K562 (cell line): ENCODE results near the gene VASH2. TPM values are rescaled to one million over a fixed set of nuclear protein-coding genes. Genes with fewer than 3 reads are reported as not detected.

ENCODE experiments used
- ATAC-seq: fragments of 200-7000 bp; cut with Tn5 transposase; 3 replicates; pipeline ENCODE4 v1.9.1; 2020; ENCODE audit warnings: moderate library complexity
- BruUV-seq: library from RNA; stranded (reverse); fragments of 400-500 nt; replicated peaks from 2 replicates; lab custom pipeline; 2021; lab: Mats Ljungman, UMichigan
- CTCF ChIA-PET: fragments of 300-600 bp; formaldehyde crosslinking; extraction: SDS; loops from one replicate; lab custom pipeline; 2021; ENCODE audit warnings: low intra/inter-chr PET ratio; lab: Yijun Ruan, JAX
- POLR2A ChIA-PET: fragments of 300-600, 350-650 bp; sonication (Branson Sonifier 250); formaldehyde crosslinking; extraction: SDS; loops from one replicate; lab custom pipeline; 2021; ENCODE audit warnings: antibody characterized with exemption, inconsistent platforms; lab: Yijun Ruan, JAX
- DNase-seq, 4 experiments: peaks; one replicate each; pipeline versions ENCODE4 v3.0.0 to v3.0.0-alpha.2; 2011 to 2018; ENCODE audit warnings: low spot score in 3 of 4, mixed read lengths in 3 of 4; ENCODE audit errors: extremely low read depth in 1 of 4
- FAIRE-seq: peaks from 2 replicates; lab custom pipeline; 2011; peaks lifted over from hg19 to GRCh38; lab: Jason Lieb, UNC
- H2AFZ ChIP-seq: 2 replicates; pipeline ENCODE4 v1.6.0; 2011; ENCODE audit warnings: low read depth, low read length, control low read depth, inconsistent platforms
- H3K27ac ChIP-seq: fragments of 200-600 bp; 3 replicates; pipeline ENCODE4 v1.8.0; 2011; ENCODE audit warnings: low read depth, mild to moderate bottlenecking, control low read depth, inconsistent platforms, low read length, moderate library complexity, mixed read lengths; ENCODE audit errors: extremely low read depth
- H3K27me3 ChIP-seq, 2 experiments: fragments of 300-600 bp in 1 of 2; 2 replicates in 1 of 2; 3 replicates in 1 of 2; pipeline versions ENCODE4 v1.6.0 to v1.8.0; 2011; ENCODE audit warnings: inconsistent platforms in 2 of 2, low read length in 2 of 2, mild to moderate bottlenecking in 1 of 2, mixed read lengths in 1 of 2, moderate library complexity in 1 of 2; ENCODE audit not compliant: control insufficient read depth in 2 of 2, insufficient read depth in 2 of 2
- H3K36me3 ChIP-seq: fragments of 300-600 bp; 3 replicates; pipeline ENCODE4 v1.8.0; 2011; ENCODE audit warnings: mild to moderate bottlenecking, low read length, inconsistent platforms; ENCODE audit not compliant: control insufficient read depth, insufficient read depth
- H3K4me1 ChIP-seq, 2 experiments: fragments of 200-600 bp in 1 of 2; replicated peaks in 1 of 2; 2 replicates in 1 of 2; 3 replicates in 1 of 2; pipeline versions ENCODE4 v1.5.1 to v1.8.0; 2011; ENCODE audit warnings: inconsistent platforms in 2 of 2, low read length in 2 of 2, mild to moderate bottlenecking in 1 of 2, mixed read lengths in 1 of 2, moderate library complexity in 1 of 2; ENCODE audit not compliant: control insufficient read depth in 2 of 2, insufficient read depth in 2 of 2
- H3K4me2 ChIP-seq: 2 replicates; pipeline ENCODE4 v1.6.1; 2011; ENCODE audit warnings: low read length, control low read depth, inconsistent platforms, mixed read lengths; ENCODE audit not compliant: insufficient read depth
- H3K4me3 ChIP-seq: fragments of 200-600 bp; sonication (generic), shearing (Covaris generic); 2 replicates; pipeline ENCODE4 v1.5.1; 2016; ENCODE audit warnings: control low read depth, inconsistent platforms
- H3K79me2 ChIP-seq: fragments of 200-600 bp; 3 replicates; pipeline ENCODE4 v1.8.0; 2011; ENCODE audit warnings: low read length, inconsistent platforms; ENCODE audit not compliant: control insufficient read depth, insufficient read depth
- H3K9ac ChIP-seq, 2 experiments: 2 replicates each; pipeline versions ENCODE4 v1.6.0 to v1.6.1; 2011; ENCODE audit warnings: low read depth in 2 of 2, low read length in 2 of 2, control low read depth in 1 of 2, inconsistent platforms in 1 of 2, mild to moderate bottlenecking in 1 of 2, mixed read lengths in 1 of 2; ENCODE audit not compliant: insufficient read depth in 1 of 2
- H3K9me1 ChIP-seq: one replicate; pipeline ENCODE4 v1.6.0; 2011; ENCODE audit warnings: inconsistent platforms, mild to moderate bottlenecking, low read length, moderate library complexity; ENCODE audit not compliant: control insufficient read depth, insufficient read depth
- H3K9me3 ChIP-seq: replicated peaks from 2 replicates; pipeline ENCODE4 v1.5.1; 2011; ENCODE audit warnings: low read depth, low read length, inconsistent platforms; ENCODE audit not compliant: control insufficient read depth, insufficient read depth
- H4K20me1 ChIP-seq: replicated peaks from 2 replicates; pipeline ENCODE4 v1.6.1; 2011; ENCODE audit warnings: low read length, inconsistent platforms, mixed read lengths; ENCODE audit not compliant: control insufficient read depth, insufficient read depth
- CC2D1A ChIP-seq: fragments of 450-650 bp; IDR thresholded peaks from 2 replicates; pipeline ENCODE4 v1.6.1; 2017; ENCODE audit warnings: mild to moderate bottlenecking
- GABPB2 ChIP-seq: fragments of 250-450 bp; sonication (Bioruptor Pico); conservative IDR thresholded peaks from 2 replicates; pipeline ENCODE4 v1.5.1; 2021; ENCODE audit warnings: mild to moderate bottlenecking
- HBP1 ChIP-seq: fragments of 450-650 bp; formaldehyde crosslinking; IDR thresholded peaks from 2 replicates; pipeline ENCODE4 v1.4.0; 2022; ENCODE audit warnings: missing genetic modification characterization
- HEY1 ChIP-seq: fragments of 250-450 bp; sonication (Bioruptor Pico); IDR thresholded peaks from 2 replicates; pipeline ENCODE4 v1.5.0; 2020; ENCODE audit warnings: mild to moderate bottlenecking, moderate library complexity, borderline replicate concordance
- POLR2B ChIP-seq: fragments of 450-650 bp; IDR thresholded peaks from 2 replicates; pipeline ENCODE4 v1.6.1; 2018; ENCODE audit warnings: low read depth; ENCODE audit not compliant: partially characterized antibody
- SAFB2 ChIP-seq: fragments of 200-400 bp; formaldehyde crosslinking; IDR thresholded peaks from 2 replicates; pipeline ENCODE4 v1.6.1; 2018; ENCODE audit warnings: borderline replicate concordance, low read length, low read depth, moderate library complexity; ENCODE audit not compliant: severe bottlenecking
- USF2 ChIP-seq: sonication (generic); formaldehyde crosslinking; IDR thresholded peaks from 2 replicates; pipeline ENCODE4 v1.5.0; 2020; ENCODE audit warnings: missing genetic modification reagents
- ZNF436 ChIP-seq: fragments of 250-450, 450-650 bp; sonication (Bioruptor Pico); formaldehyde crosslinking; IDR thresholded peaks from 2 replicates; pipeline ENCODE4 v1.7.0; 2020; ENCODE audit warnings: mild to moderate bottlenecking
- WGBS: fragments of 100-300 bp; shearing (Covaris generic); methylation state at CpG from one replicate; pipeline ENCODE4 v1.1.6; 2016; ENCODE audit warnings: low coverage, mixed read lengths; ENCODE audit not compliant: insufficient coverage; ENCODE audit errors: missing lambda C conversion rate; 5-methylcytosine and 5-hydroxymethylcytosine counted together
- in situ Hi-C: fragments of 300-500 bp; cut with MboI; formaldehyde crosslinking; loops from 4 replicates; pipeline ENCODE4 v1.15.0; 2018; ENCODE audit warnings: inconsistent platforms, mixed read lengths
- intact Hi-C: fragments of 100-400 bp; cut with micrococcal nuclease; formaldehyde crosslinking; loops from 2 replicates; pipeline ENCODE4 v1.14.2; 2022
- polyA plus RNA-seq, 8 experiments: library from polyadenylated mRNA; depleted of rRNA in 4 of 8; stranded (reverse) in 5 of 8; unstranded in 3 of 8; fragments of >200 nt; fragmentation: Nextera tagmentation in 2 of 8; fragmentation: Illumina TruSeq in 1 of 8; extraction: Ambion mirVana in 2 of 8; extraction: Trizol in 1 of 8; gene quantifications; 2 replicates each; pipeline versions ENCODE4 v1.2.1 to v1.2.3, GENCODE V29; 2011 to 2014; ENCODE audit warnings: inconsistent platforms in 1 of 8, missing spikeins in 1 of 8
- total RNA-seq, 7 experiments: library from RNA; depleted of rRNA in 6 of 7; stranded (reverse); fragments of >200 nt in 6 of 7; fragmentation: Illumina TruSeq in 2 of 7; extraction: Trizol in 2 of 7; gene quantifications; 2 replicates each; pipeline versions ENCODE4 v1.2.1 to v1.2.3, GENCODE V29; 2011 to 2021; ENCODE audit warnings: low replicate concordance in 1 of 7
- TF ChIP-seq, protein P1 (sequence below): sonication (generic); formaldehyde crosslinking; IDR thresholded peaks from 2 replicates; pipeline ENCODE4 v1.8.0; 2022; ENCODE audit warnings: mild to moderate bottlenecking, low read depth, missing genetic modification reagents
- TF ChIP-seq, protein P2 (sequence below): sonication (generic); formaldehyde crosslinking; IDR thresholded peaks from 2 replicates; pipeline ENCODE4 v1.8.1; 2023; ENCODE audit warnings: mild to moderate bottlenecking, missing genetic modification reagents

The VASH2 gene
- total and polyA plus RNA-seq, 9 of the 15 experiments (the other 6 are each of a cell fraction or from before 2014, with no cell fraction given): 0.04 to 0.40 (median 0.10) TPM; not detected in 1

GRCh38 chr1:212968368-212968863, 18.1 kb downstream of the VASH2 start (continued):
- TF ChIP-seq USF2 (CRISPR knock-in tag) (no peak), POLR2B (no peak), HBP1 (CRISPR knock-in tag) (no peak), HEY1 (CRISPR knock-in tag) (no peak)

DNA sequence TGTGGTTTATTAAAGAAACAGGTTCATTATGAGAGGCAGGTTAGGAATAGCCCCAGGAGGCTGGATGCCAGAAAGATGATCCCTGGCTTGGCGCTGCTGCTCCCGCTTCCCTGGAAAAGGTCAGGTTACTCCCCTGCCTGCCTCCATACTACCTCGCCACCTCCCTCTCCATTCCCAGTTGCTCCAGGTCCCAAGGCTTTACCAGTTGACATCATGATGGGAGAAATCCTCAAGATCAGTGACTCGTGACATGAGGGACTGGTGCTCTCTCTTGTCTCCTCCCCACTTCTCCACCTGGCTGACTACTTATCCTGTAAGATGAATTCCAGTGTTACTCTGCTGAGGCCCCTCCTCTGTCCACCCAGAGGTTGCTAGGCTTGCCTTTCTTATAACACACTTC, 19.7 kb downstream of the VASH2 start:
- 6% methylated on average over 4 of the region's 4 CpGs for WGBS
- CTCF ChIA-PET: no interaction called here
- no peak overlapping the region for H3K4me3 ChIP-seq
- H3K4me2 ChIP-seq: no peak overlapping the region
- no peak overlapping the region for H3K27ac ChIP-seq
- no peaks in the 10 kb centered on the region for H3K4me1 ChIP-seq
- TF ChIP-seq, protein P1, sequence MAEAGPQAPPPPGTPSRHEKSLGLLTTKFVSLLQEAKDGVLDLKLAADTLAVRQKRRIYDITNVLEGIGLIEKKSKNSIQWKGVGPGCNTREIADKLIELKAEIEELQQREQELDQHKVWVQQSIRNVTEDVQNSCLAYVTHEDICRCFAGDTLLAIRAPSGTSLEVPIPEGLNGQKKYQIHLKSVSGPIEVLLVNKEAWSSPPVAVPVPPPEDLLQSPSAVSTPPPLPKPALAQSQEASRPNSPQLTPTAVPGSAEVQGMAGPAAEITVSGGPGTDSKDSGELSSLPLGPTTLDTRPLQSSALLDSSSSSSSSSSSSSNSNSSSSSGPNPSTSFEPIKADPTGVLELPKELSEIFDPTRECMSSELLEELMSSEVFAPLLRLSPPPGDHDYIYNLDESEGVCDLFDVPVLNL (CRISPR knock-in tag): no peak
- TF ChIP-seq CC2D1A: no peak
- no peak for TF ChIP-seq GABPB2 (CRISPR knock-in tag)
- TF ChIP-seq, protein P2, sequence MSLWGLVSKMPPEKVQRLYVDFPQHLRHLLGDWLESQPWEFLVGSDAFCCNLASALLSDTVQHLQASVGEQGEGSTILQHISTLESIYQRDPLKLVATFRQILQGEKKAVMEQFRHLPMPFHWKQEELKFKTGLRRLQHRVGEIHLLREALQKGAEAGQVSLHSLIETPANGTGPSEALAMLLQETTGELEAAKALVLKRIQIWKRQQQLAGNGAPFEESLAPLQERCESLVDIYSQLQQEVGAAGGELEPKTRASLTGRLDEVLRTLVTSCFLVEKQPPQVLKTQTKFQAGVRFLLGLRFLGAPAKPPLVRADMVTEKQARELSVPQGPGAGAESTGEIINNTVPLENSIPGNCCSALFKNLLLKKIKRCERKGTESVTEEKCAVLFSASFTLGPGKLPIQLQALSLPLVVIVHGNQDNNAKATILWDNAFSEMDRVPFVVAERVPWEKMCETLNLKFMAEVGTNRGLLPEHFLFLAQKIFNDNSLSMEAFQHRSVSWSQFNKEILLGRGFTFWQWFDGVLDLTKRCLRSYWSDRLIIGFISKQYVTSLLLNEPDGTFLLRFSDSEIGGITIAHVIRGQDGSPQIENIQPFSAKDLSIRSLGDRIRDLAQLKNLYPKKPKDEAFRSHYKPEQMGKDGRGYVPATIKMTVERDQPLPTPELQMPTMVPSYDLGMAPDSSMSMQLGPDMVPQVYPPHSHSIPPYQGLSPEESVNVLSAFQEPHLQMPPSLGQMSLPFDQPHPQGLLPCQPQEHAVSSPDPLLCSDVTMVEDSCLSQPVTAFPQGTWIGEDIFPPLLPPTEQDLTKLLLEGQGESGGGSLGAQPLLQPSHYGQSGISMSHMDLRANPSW: no peak
- TF ChIP-seq SAFB2: no peak
- TF ChIP-seq ZNF436 (CRISPR knock-in tag): no peak
- TF ChIP-seq, all 486 proteins: peak for 0
- no peak for DNase-seq
- H3K9ac ChIP-seq: no peak overlapping the region
- in situ Hi-C loops (no loop called here), intact Hi-C loops (no loop called here)
- no peak for FAIRE-seq
- 0 out of 2 replicates have a peak, but pooled peaks cover 2% of the 10 kb centered on the region for H3K9me3 ChIP-seq
- POLR2A ChIA-PET: no interaction called here
- BruUV-seq: no TSS peak
- no peak overlapping the region for H2AFZ ChIP-seq
- H3K79me2 ChIP-seq: no peaks in the 10 kb centered on the region
- H3K36me3 ChIP-seq: no peaks in the 10 kb centered on the region
- H3K9me1 ChIP-seq: peaks cover 3% of the 10 kb centered on the region
- H3K27me3 ChIP-seq: peaks cover 64 to 80% of the 10 kb centered on the region in 2 experiments
- ATAC-seq: no peak
- H4K20me1 ChIP-seq: peaks cover 8% of the 10 kb centered on the region
